GM15510 (cell line): ENCODE data around the gene TARDBP.

Experiments
- POLR2A ChIP-seq: IDR thresholded peaks from 3 replicates; pipeline ENCODE4 v1.6.1; 2011; ENCODE audit warnings: borderline replicate concordance; ENCODE audit not compliant: insufficient read length; ENCODE audit errors: extremely low read depth

Gene TARDBP

GRCh38 chr1:11067716-11068599 is 55.5 kb downstream of the TARDBP start:
- no peak for TF ChIP-seq POLR2A

- TF ChIP-seq POLR2A: no peak
These were observed 56.4 kb downstream of the TARDBP start for GRCh38 chr1:11068600-11069473.

- no peak for TF ChIP-seq POLR2A
These were observed 58.4 kb downstream of the TARDBP start for GRCh38 chr1:11070876-11071275.

GRCh38 chr1:11071463-11072215 is 59.2 kb downstream of the TARDBP start:
- no peak for TF ChIP-seq POLR2A

GRCh38 chr1:11072216-11072917 is 59.9 kb downstream of the TARDBP start:
- TF ChIP-seq POLR2A: no peak
